Stimulated activated naive B cell treated with anti-CD40 and anti-IgM and Interleukin-4, amounts not matched to agents 10 μg/mL and 1 μg/mL and 100 μg/mL, for 72 hours (primary cell): ENCODE data around the gene CNNM3.

Experiments used
- ATAC-seq, 2 donors: fragments of 150-1000 bp; cut with Tn5 transposase; replicated peaks; 2 replicates each; pipeline ENCODE4 v1.10.0; 2021; ENCODE audit warnings: moderate library complexity in 1 of 2
- DNase-seq: peaks from one replicate; pipeline ENCODE4 v3.0.0; 2021
- H3K27ac Mint-ChIP-seq: one replicate; pipeline ENCODE4 v1.8.0; 2022; ENCODE audit warnings: mild to moderate bottlenecking, mixed read lengths
- H3K27me3 Mint-ChIP-seq, 2 donors: one replicate each; pipeline ENCODE4 v1.8.0; 2022; ENCODE audit warnings: mixed read lengths in 2 of 2
- H3K36me3 Mint-ChIP-seq, 2 donors: one replicate each; pipeline ENCODE4 v1.8.0; 2022; ENCODE audit warnings: mixed read lengths in 2 of 2, mild to moderate bottlenecking in 1 of 2
- H3K4me1 Mint-ChIP-seq, 2 donors: one replicate each; pipeline ENCODE4 v1.8.0; 2022; ENCODE audit warnings: mixed read lengths in 2 of 2, mild to moderate bottlenecking in 1 of 2
- H3K4me3 Mint-ChIP-seq, 2 donors: one replicate each; pipeline ENCODE4 v1.8.0; 2022; ENCODE audit warnings: mild to moderate bottlenecking in 2 of 2, mixed read lengths in 2 of 2, moderate library complexity in 1 of 2
- H3K9me3 Mint-ChIP-seq, 2 donors: one replicate each; pipeline ENCODE4 v1.8.0; 2022; ENCODE audit warnings: mixed read lengths in 2 of 2, mild to moderate bottlenecking in 1 of 2

CNNM3 gene

GRCh38 chr2:96865654-96866053 is 49.6 kb downstream of the CNNM3 start:
- Mint-ChIP-seq H3K27me3 (peaks cover 0 to 29% of the 10 kb centered on the region in 2 donors), H3K27ac (peak overlapping the region; percentile 25), H3K4me3 (peak overlapping the region in 1 of 2 donors; percentile 12), H3K36me3 (peaks cover 54 to 64% of the 10 kb centered on the region in 2 donors), H3K9me3 (no peaks in the 10 kb centered on the region), H3K4me1 (peaks cover 20 to 28% of the 10 kb centered on the region in 2 donors)
- ATAC-seq: no peak
- DNase-seq: no peak

- Mint-ChIP-seq H3K27me3 (peaks cover 0 to 29% of the 10 kb centered on the region in 2 donors), H3K4me3 (no peak overlapping the region), H3K4me1 (peaks cover 24 to 33% of the 10 kb centered on the region in 2 donors), H3K27ac (no peak overlapping the region), H3K36me3 (peaks cover 49 to 61% of the 10 kb centered on the region in 2 donors), H3K9me3 (no peaks in the 10 kb centered on the region)
- no peak for DNase-seq
- no peak for ATAC-seq
These were observed 50.1 kb downstream of the CNNM3 start for GRCh38 chr2:96866149-96866548.

- H3K4me3 Mint-ChIP-seq: peak overlapping the region; percentile 22 to 32
- no peaks in the 10 kb centered on the region for H3K9me3 Mint-ChIP-seq
- ATAC-seq (no peak), DNase-seq (no peak)
- peaks cover 45 to 57% of the 10 kb centered on the region in 2 donors for H3K36me3 Mint-ChIP-seq
- H3K27ac Mint-ChIP-seq: peak overlapping the region; percentile 9
- H3K4me1 Mint-ChIP-seq: peaks cover 24 to 31% of the 10 kb centered on the region in 2 donors
- H3K27me3 Mint-ChIP-seq: peaks cover 0 to 29% of the 10 kb centered on the region in 2 donors
These were observed 50.5 kb downstream of the CNNM3 start for GRCh38 chr2:96866586-96866985.

- peak overlapping the region; percentile 88 for H3K27ac Mint-ChIP-seq
These were observed 51.1 kb downstream of the CNNM3 start for GRCh38 chr2:96866986-96867755.

GRCh38 chr2:96867756-96868554 is 51.9 kb downstream of the CNNM3 start:
- H3K36me3 Mint-ChIP-seq: peaks cover 39 to 47% of the 10 kb centered on the region in 2 donors
- no peaks in the 10 kb centered on the region for H3K9me3 Mint-ChIP-seq
- no peak for DNase-seq
- H3K27me3 Mint-ChIP-seq: peaks cover 0 to 29% of the 10 kb centered on the region in 2 donors
- H3K4me1 Mint-ChIP-seq: peaks cover 27 to 39% of the 10 kb centered on the region in 2 donors
- H3K27ac Mint-ChIP-seq: peak overlapping the region; percentile 88
- ATAC-seq: peak; percentile 4 to 17
- peak overlapping the region; percentile 80 to 85 for H3K4me3 Mint-ChIP-seq

More at GRCh38 chr2:96866986-96867755, 51.1 kb downstream of the CNNM3 start:
- H3K36me3 Mint-ChIP-seq: peaks cover 40 to 51% of the 10 kb centered on the region in 2 donors
- no peak for DNase-seq
- H3K9me3 Mint-ChIP-seq: no peaks in the 10 kb centered on the region
- ATAC-seq: no peak
- peaks cover 0 to 29% of the 10 kb centered on the region in 2 donors for H3K27me3 Mint-ChIP-seq
- H3K4me3 Mint-ChIP-seq: peak overlapping the region; percentile 80 to 85
- peaks cover 24 to 31% of the 10 kb centered on the region in 2 donors for H3K4me1 Mint-ChIP-seq

GRCh38 chr2:96868555-96869280 is 52.6 kb downstream of the CNNM3 start:
- Mint-ChIP-seq H3K27me3 (peaks cover 0 to 23% of the 10 kb centered on the region in 2 donors), H3K4me3 (peak overlapping the region; percentile 80 to 85), H3K36me3 (peaks cover 31 to 42% of the 10 kb centered on the region in 2 donors), H3K4me1 (peaks cover 32 to 47% of the 10 kb centered on the region in 2 donors), H3K27ac (peak overlapping the region; percentile 88), H3K9me3 (no peaks in the 10 kb centered on the region)
- DNase-seq: peak; percentile 41
- ATAC-seq: peak; percentile 40 to 42

GRCh38 chr2:96869281-96869821 is 53.3 kb downstream of the CNNM3 start:
- H3K9me3 Mint-ChIP-seq: no peaks in the 10 kb centered on the region
- H3K4me1 Mint-ChIP-seq: peaks cover 37 to 53% of the 10 kb centered on the region in 2 donors
- DNase-seq (no peak), ATAC-seq (peak in 1 of 2 donors; percentile 3)
- peaks cover 0 to 23% of the 10 kb centered on the region in 2 donors for H3K27me3 Mint-ChIP-seq
- peaks cover 29 to 41% of the 10 kb centered on the region in 2 donors for H3K36me3 Mint-ChIP-seq
- H3K4me3 Mint-ChIP-seq: peak overlapping the region; percentile 80 to 89
- no peak overlapping the region for H3K27ac Mint-ChIP-seq

- Mint-ChIP-seq H3K27ac (peak within 1 kb of the TSS; percentile 93), H3K36me3 (peaks cover 23 to 34% of the 10 kb centered on the region in 2 donors), H3K4me3 (peak within 1 kb of the TSS; percentile 80 to 89), H3K9me3 (no peaks in the 10 kb centered on the region), H3K4me1 (peaks cover 42 to 60% of the 10 kb centered on the region in 2 donors), H3K27me3 (peaks cover 0 to 23% of the 10 kb centered on the region in 2 donors)
- DNase-seq: peak; percentile 49
- ATAC-seq: peak; percentile 6 to 13
These were observed 54.0 kb downstream of the CNNM3 start, which contains the start of gene SEMA4C for GRCh38 chr2:96869822-96870625. SEMA4C (minus strand) TSS chr2:96870080; CDS start chr2:96867886, 2,194 bp downstream.

GRCh38 chr2:96870626-96871255 is 54.7 kb downstream of the CNNM3 start:
- peaks cover 0 to 18% of the 10 kb centered on the region in 2 donors for H3K27me3 Mint-ChIP-seq
- H3K4me1 Mint-ChIP-seq: peaks cover 46 to 67% of the 10 kb centered on the region in 2 donors
- peak; percentile 45 for DNase-seq

GRCh38 chr2:96872591-96873349 is 56.7 kb downstream of the CNNM3 start:
- no peak for ATAC-seq
- peaks cover under 1 to 9% of the 10 kb centered on the region in 2 donors for H3K36me3 Mint-ChIP-seq
- no peak for DNase-seq
- H3K4me1 Mint-ChIP-seq: peaks cover 43 to 65% of the 10 kb centered on the region in 2 donors
- H3K9me3 Mint-ChIP-seq: no peaks in the 10 kb centered on the region
- H3K27ac Mint-ChIP-seq: peak overlapping the region; percentile 98
- H3K4me3 Mint-ChIP-seq: no peak overlapping the region
- H3K27me3 Mint-ChIP-seq: peaks cover 0 to 1% of the 10 kb centered on the region in 2 donors

More at GRCh38 chr2:96870626-96871255, 54.7 kb downstream of the CNNM3 start:
- peak in 1 of 2 donors; percentile 20 for ATAC-seq
- H3K36me3 Mint-ChIP-seq: peaks cover 16 to 27% of the 10 kb centered on the region in 2 donors
- peak overlapping the region; percentile 93 for H3K27ac Mint-ChIP-seq
- H3K4me3 Mint-ChIP-seq: peak overlapping the region; percentile 79 to 89
- H3K9me3 Mint-ChIP-seq: no peaks in the 10 kb centered on the region

- H3K9me3 Mint-ChIP-seq: no peaks in the 10 kb centered on the region
- peak overlapping the region in 1 of 2 donors; percentile 44 for H3K4me3 Mint-ChIP-seq
- peaks cover 42 to 66% of the 10 kb centered on the region in 2 donors for H3K4me1 Mint-ChIP-seq
- H3K27ac Mint-ChIP-seq: peak overlapping the region; percentile 98
- ATAC-seq: peak in 1 of 2 donors; percentile 8
- no peaks in the 10 kb centered on the region for H3K27me3 Mint-ChIP-seq
- H3K36me3 Mint-ChIP-seq: peaks cover 0 to 9% of the 10 kb centered on the region in 2 donors
- DNase-seq: peak; percentile 44
These were observed 57.6 kb downstream of the CNNM3 start for GRCh38 chr2:96873651-96874096.
